GM12865 (cell line): ENCODE measurements around the gene CAPZB.

Experiments used
- DNase-seq: peaks from one replicate; pipeline ENCODE4 v3.0.0; 2010; ENCODE audit warnings: low read depth
- H3K4me3 ChIP-seq: 2 replicates; pipeline ENCODE4 v1.5.1; 2011; ENCODE audit warnings: mild to moderate bottlenecking, low read depth, low read length, control low read depth
- CTCF ChIP-seq: IDR thresholded peaks from 2 replicates; pipeline ENCODE4 v1.5.1; 2011; ENCODE audit warnings: low read length, control low read depth, low read depth, inconsistent platforms; ENCODE audit not compliant: insufficient read depth; ENCODE audit errors: missing control alignments

Gene CAPZB

GRCh38 chr1:19323987-19324664, 161.2 kb downstream of the CAPZB start:
- H3K4me3 ChIP-seq: no peak overlapping the region
- DNase-seq: no peak
- TF ChIP-seq CTCF: no peak

- TF ChIP-seq CTCF: no peak
- DNase-seq: no peak
- H3K4me3 ChIP-seq: no peak overlapping the region
Measured at GRCh38 chr1:19322481-19322880, 162.9 kb downstream of the CAPZB start.

- H3K4me3 ChIP-seq: no peak overlapping the region
- DNase-seq: no peak
- no peak for TF ChIP-seq CTCF
Measured at GRCh38 chr1:19321071-19321470, 164.3 kb downstream of the CAPZB start.

- no peak for DNase-seq
- TF ChIP-seq CTCF: no peak
- no peak overlapping the region for H3K4me3 ChIP-seq
Measured at GRCh38 chr1:19319196-19319595, 166.1 kb downstream of the CAPZB start.

GRCh38 chr1:19317126-19317910, 168.0 kb downstream of the CAPZB start:
- H3K4me3 ChIP-seq: no peak overlapping the region
- no peak for DNase-seq
- no peak for TF ChIP-seq CTCF

- no peak for TF ChIP-seq CTCF
- H3K4me3 ChIP-seq: no peak overlapping the region
- peak; percentile 83 for DNase-seq
Measured at GRCh38 chr1:19315378-19316198, 169.8 kb downstream of the CAPZB start.
